SH-SY5Y (cell line): ENCODE data around the gene FBXO17.

Experiments used
- GATA2 ChIP-seq: IDR thresholded peaks from 2 replicates; pipeline ENCODE4 v1.6.1; 2011; ENCODE audit warnings: mild to moderate bottlenecking, low read depth, low read length
- GATA3 ChIP-seq: IDR thresholded peaks from 2 replicates; pipeline ENCODE4 v1.6.1; 2011; ENCODE audit warnings: low read depth, mild to moderate bottlenecking, low read length, moderate library complexity

- TF ChIP-seq GATA3: no peak
- no peak for TF ChIP-seq GATA2
These were observed 49.5 kb upstream of the FBXO17 start for GRCh38 chr19:39024875-39025641.
